NCI-H526 treated with DMSO at 0.1 percent for 48 hours (cell line): ENCODE measurements around the gene ZNF593.
A peak's percentile ranks its signal among the peaks of the same experiment; 100 is the strongest.

ENCODE experiments used
- DNase-seq: peaks from one replicate; lab custom pipeline; 2025; lab: John Stamatoyannopoulos, UW

ZNF593 gene

GRCh38 chr1:26169669-26170471 is at the start of gene ZNF593:
ZNF593 (plus strand) TSS chr1:26169908; CDS start chr1:26169984, 76 bp downstream.
- peak; percentile 65 for DNase-seq

GRCh38 chr1:26121854-26122773 is 47.6 kb upstream of the ZNF593 start:
- no peak for DNase-seq

- DNase-seq = no peak
Measured at GRCh38 chr1:26122988-26123973, 46.4 kb upstream of the ZNF593 start.

- DNase-seq = no peak
Measured at GRCh38 chr1:26124418-26125331, 45.0 kb upstream of the ZNF593 start.

GRCh38 chr1:26125382-26125781 is 44.3 kb upstream of the ZNF593 start:
- no peak for DNase-seq

- no peak for DNase-seq
Measured at GRCh38 chr1:26125946-26126320, 43.8 kb upstream of the ZNF593 start.

GRCh38 chr1:26126321-26127084 is 43.2 kb upstream of the ZNF593 start:
- DNase-seq = no peak

GRCh38 chr1:26127235-26128163 is 42.2 kb upstream of the ZNF593 start:
- DNase-seq = no peak

- DNase-seq = no peak
Measured at GRCh38 chr1:26129778-26130177, 39.9 kb upstream of the ZNF593 start.

- no peak for DNase-seq
Measured at GRCh38 chr1:26130695-26131094, 39.0 kb upstream of the ZNF593 start.

GRCh38 chr1:26132128-26132833 is 37.4 kb upstream of the ZNF593 start:
- DNase-seq = no peak

GRCh38 chr1:26132834-26133167 is 36.9 kb upstream of the ZNF593 start:
- no peak for DNase-seq

GRCh38 chr1:26134466-26134865 is 35.2 kb upstream of the ZNF593 start:
- no peak for DNase-seq

GRCh38 chr1:26138974-26139558 is 30.6 kb upstream of the ZNF593 start:
- no peak for DNase-seq

GRCh38 chr1:26142159-26142558 is 27.5 kb upstream of the ZNF593 start:
- no peak for DNase-seq

GRCh38 chr1:26145041-26145959 is 24.4 kb upstream of the ZNF593 start:
- peak; percentile 88 for DNase-seq

- no peak for DNase-seq
Measured at GRCh38 chr1:26145960-26146294, 23.8 kb upstream of the ZNF593 start.
